HG02840 (cell line): Measurements from ENCODE around the gene RD3L.
"Not testable (repeated sequence)": the region's sequence is repeated elsewhere in the genome, so short reads cannot be mapped to it uniquely, and the experiment has no call there.

Source experiments
- ATAC-seq: cut with Tn5 transposase; IDR thresholded peaks from one replicate; pipeline ENCODE4 v1.9.1; 2021; ENCODE audit warnings: mild to moderate bottlenecking, moderate library complexity, moderate number of reproducible peaks; ENCODE audit not compliant: unreplicated experiment, low FRiP score

The RD3L gene

GRCh38 chr14:103941973-103942736 is at the start of gene RD3L:
Gene RD3L, minus strand, starts transcription at chr14:103942529. Its CDS starts 834 bp downstream, at chr14:103941695.
- ATAC-seq: no peak

- no peak for ATAC-seq
These were observed 47.6 kb upstream of the RD3L start for GRCh38 chr14:103989964-103990363.

DNA sequence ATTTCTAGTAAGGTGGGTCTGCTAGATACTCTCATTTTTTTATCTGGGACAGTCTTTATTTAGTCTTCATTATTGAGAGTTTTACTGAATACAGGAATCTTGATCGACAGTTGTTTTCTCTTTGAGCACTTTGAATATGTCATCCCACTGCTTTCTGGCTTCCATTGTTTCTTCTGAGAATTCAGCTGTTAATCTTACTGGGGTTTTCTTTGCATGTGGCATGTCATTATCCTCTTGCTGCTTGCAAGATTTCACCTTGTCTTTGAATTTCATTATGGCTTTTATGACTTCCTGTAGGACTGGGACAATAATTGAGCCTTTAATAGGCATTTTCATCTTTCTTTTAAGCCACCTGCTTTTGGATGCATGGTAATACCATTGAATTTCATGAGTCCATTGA is 46.7 kb upstream of the RD3L start:
- ATAC-seq: no peak

- no peak for ATAC-seq
These were observed 41.9 kb upstream of the RD3L start for GRCh38 chr14:103984196-103984595.

DNA sequence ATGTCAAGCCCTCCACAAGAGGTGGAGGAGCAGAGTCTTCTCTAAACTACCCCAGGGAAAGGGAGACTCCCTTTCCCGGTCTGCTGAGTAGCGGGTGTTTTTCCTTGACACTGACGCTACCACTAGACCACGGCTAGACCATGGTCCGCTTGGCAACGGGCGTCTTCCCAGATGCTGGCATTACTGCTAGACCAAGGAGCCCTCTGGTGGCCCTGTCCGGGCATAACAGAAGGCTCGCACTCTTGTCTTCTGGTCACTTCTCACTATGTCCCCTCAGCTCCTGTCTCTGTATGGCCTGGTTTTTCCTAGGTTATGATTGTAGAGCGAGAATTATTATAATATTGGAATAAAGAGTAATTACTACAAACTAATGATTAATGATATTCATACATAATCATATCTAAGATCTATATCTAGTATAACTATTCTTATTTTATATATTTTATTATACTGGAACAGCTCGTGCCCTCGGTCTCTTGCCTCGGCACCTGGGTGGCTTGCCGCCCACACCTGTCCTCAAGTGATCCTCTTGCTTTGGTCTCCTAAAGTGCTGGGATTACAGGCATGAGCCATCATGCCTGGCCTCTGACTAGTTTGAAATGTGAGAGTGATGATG is 38.4 kb upstream of the RD3L start:
- ATAC-seq: not testable (repeated sequence)

DNA sequence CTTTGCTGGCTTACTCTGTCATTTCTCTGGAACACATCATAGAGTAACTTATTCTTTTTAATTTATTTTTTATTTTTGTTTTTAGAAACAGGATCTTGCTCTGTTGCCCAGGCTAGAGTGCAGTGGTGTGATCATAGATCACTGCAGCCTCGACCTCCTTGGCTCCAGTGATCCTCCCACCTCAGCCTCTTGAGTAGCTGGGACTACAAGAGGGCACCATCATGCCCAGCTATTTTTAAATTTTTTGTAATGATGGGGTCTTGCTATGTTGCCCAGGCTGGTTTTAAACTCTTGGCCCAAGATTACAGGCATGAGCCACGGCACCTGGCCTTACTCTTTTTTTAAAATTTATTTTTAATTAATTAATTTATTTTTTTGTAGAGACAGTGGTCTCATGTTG is 32.2 kb upstream of the RD3L start:
- ATAC-seq: no peak

GRCh38 chr14:103973354-103973753 is 31.0 kb upstream of the RD3L start:
- no peak for ATAC-seq

GRCh38 chr14:103969961-103970360 is 27.6 kb upstream of the RD3L start:
- no peak for ATAC-seq

GRCh38 chr14:103966631-103967030 is 24.3 kb upstream of the RD3L start:
- ATAC-seq: no peak

GRCh38 chr14:103961928-103962578 is 19.7 kb upstream of the RD3L start:
- no peak for ATAC-seq

- ATAC-seq: no peak
These were observed 18.2 kb upstream of the RD3L start for GRCh38 chr14:103960457-103961055.

DNA sequence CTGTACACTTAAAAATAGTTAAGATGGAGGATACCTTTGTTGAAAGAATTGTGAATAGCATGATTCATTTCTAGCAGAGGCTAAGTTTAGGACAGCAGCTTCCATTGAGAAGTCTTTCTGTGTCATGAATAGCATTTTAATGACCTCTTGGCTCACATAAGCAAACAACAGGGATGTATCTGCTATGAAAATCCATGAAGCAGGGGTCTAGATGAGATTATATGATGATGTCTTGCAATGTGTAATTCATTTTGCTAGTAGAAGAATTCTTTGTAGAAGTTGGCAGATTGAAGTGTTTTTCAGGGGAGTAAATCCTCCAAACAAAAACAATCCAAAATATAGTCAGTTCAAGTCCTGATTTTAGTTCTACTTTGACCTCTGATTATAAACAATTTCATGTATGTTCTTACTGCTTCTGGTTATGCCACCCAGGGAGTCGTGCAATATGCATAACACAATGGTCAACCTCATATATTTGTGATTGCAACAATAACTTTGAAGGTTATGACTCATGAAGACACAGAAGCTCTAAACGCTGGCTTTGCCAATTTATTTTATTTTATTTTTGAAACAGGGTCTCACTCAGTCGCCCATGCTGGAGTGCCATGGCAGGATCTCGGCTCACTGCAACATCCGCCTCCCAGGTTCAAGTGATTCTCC is 6.9 kb upstream of the RD3L start:
- no peak for ATAC-seq

- no peak for ATAC-seq
These were observed 6.1 kb upstream of the RD3L start for GRCh38 chr14:103948442-103948841.

DNA sequence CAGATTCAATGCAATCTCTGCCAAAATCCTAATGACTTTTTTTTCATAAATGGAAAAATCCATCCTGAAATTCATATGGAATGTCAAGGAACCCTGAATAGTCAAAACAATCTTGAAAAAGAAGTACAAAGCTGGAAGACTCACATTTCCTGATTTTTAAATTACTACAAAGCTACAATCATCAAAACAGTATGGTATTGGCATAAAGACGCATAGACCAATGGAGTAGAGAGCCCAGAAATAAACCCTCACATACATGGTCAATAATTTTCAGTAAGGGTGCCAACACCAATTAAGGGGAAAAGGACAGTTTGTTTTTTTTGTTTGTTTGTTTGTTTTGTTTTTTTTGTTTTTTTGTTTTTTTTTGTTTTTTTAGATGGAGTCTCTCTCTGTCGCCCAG is 4.6 kb upstream of the RD3L start:
- ATAC-seq: no peak

DNA sequence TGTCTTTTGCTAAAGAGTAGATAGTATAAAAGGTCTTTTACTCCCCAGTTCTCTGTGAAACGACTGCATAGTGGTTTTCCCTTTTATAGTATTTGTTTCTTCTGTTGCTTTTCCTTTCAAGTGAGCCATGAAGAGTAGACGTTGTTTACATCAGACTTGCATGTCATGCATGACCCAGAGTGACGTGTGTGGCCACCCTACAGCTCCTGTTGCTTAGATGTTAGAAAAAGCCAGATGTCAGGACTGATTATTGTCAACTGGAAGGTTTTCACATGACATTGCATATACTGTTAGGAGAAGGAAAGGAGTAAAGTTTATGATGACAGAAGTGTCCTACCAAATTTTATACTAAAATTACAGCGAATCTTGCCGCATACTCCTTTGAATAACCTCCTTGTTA is 1.3 kb upstream of the RD3L start:
- ATAC-seq: no peak

DNA sequence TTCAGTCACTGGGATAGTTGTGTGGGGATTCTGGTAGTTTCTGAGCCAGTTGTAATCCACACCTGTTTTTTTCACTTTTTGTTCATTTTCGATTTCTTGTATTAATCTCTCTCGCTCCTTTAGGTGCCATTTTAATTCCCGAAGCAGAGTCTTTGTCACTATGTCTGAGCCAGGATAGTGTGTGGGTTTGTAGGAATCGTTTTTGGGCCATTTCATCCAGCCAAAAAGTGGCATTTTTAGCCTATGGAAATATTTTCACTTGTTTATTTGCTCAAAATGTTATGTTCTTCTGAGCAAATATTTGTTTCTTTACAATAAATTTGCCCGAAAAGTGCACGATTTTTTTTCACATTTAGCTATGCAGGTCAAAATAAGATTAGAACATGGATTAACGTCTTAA is 867 bp downstream of the RD3L start:
- ATAC-seq: no peak

GRCh38 chr14:103935102-103935501 is 7.2 kb downstream of the RD3L start:
- no peak for ATAC-seq

DNA sequence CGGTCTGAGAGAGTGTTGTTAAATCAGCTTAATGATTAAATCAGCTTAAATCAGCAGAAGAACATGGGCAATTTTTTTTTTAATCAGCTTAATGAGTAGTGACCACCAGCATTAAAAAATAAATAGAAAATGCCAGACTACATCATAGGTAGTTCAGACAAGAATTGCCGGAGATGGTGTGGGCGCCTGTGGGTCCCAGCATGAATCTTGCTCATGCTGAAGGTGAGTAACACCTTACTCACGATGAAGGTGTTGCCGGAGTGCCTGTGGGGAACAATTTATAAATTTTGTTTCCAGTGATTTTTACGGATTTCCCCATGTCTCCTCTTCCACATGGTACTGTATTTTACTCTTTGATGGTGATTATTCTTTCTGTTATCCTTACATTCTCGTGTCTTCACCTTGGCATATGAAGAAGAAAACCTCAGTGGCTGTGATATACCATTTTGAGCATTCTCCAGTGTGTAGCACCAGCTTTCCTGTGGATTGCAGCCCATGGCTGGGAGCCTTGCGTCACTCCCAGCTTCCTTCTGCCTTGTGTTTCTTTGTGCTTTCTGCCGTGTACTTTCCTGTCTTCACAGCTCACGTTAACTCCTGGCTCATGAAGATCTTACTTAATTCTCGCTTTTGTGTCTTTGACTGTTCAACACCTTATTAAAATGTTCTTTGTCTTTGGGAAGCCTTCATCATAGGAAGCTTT is 9.4 kb downstream of the RD3L start:
- no peak for ATAC-seq

DNA sequence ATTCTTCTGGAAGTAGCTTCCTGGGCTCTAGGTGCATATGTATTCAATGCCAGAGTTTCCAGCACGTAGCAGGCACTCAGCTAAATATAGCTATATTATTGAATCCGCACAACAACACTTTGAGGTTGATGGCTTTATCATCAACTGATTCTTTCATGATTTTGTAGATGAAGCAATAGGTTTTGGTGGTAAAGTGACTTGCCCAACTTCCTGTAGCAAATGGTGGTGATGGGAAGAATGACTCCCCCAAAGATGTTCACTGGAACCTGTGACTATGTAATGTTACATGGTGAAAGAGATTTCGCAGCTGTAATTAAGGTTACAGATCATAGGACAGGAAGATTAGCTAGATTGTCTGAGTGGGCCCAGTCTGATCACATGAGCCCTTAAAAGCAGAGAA is 10.9 kb downstream of the RD3L start:
- ATAC-seq: no peak

- no peak for ATAC-seq
These were observed 12.2 kb downstream of the RD3L start for GRCh38 chr14:103930051-103930604.
